ENCODE data around the gene NOL6. TPM values are rescaled to one million over a fixed set of nuclear protein-coding genes. Genes with fewer than 3 reads are reported as not detected.
"Not testable (repeated sequence)": the region's sequence is repeated elsewhere in the genome, so short reads cannot be mapped to it uniquely, and the experiment has no call there.

NOL6 gene
- total and polyA plus RNA-seq, 4 donors: 14.4 to 42.5 (median 32.1) TPM

DNA sequence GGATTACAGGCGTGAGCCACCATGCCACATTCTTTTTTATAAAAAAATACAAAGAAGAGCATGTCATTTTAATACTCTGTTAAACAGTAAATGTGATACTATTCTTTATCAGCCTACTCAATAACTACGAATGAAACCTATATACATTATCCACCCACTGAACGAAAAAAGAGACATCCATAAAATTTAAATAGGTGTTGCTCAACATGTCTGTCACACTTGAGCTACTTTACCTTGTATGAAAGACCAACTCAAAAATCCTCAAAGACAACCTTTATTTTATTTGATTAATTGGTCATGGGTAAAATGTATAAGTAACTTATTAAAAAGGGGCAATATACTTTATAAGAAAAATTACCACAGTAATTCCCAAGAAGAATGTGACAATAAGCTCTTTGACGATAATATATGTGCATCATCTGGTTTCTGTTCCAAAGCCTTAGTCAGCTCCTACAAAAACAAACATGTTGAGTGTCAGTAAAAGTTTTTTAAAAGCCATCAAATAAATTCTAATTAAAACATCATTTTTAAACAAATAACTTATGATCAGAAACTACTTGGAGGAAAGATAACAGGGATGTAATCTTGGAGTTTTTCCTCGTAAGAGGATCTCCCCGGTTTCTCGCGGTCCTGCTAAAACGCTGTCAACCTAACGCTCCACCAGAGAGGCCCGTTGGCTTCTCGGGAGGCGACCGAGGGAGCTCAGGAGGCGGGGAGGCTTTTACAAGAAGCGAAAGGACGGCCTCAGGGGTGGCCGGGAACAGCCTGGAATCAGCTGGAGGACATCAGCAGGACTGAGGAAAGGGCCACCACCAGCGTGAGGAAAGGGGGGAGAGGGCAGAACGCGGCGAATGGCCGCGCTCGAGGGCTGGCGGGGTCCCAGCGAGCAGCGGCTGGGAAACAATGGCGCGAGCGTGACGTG lies 36.8 kb upstream of the NOL6 start:
- TF ChIP-seq, protein P1, sequence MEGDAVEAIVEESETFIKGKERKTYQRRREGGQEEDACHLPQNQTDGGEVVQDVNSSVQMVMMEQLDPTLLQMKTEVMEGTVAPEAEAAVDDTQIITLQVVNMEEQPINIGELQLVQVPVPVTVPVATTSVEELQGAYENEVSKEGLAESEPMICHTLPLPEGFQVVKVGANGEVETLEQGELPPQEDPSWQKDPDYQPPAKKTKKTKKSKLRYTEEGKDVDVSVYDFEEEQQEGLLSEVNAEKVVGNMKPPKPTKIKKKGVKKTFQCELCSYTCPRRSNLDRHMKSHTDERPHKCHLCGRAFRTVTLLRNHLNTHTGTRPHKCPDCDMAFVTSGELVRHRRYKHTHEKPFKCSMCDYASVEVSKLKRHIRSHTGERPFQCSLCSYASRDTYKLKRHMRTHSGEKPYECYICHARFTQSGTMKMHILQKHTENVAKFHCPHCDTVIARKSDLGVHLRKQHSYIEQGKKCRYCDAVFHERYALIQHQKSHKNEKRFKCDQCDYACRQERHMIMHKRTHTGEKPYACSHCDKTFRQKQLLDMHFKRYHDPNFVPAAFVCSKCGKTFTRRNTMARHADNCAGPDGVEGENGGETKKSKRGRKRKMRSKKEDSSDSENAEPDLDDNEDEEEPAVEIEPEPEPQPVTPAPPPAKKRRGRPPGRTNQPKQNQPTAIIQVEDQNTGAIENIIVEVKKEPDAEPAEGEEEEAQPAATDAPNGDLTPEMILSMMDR (IDR thresholded peaks at IDR 0.05; ENCODE audit: control extremely low read depth, extremely low read depth): no peak
- Histone ChIP-seq H3K27me3 (ENCODE audit: control insufficient read depth in 3 of 3, insufficient read depth in 3 of 3, low read length in 2 of 3) (no peaks in the 10 kb centered on the region), H3K9ac (ENCODE audit: insufficient read depth in 1 of 2, low read length in 2 of 2) (peak overlapping the region; percentile 73 to 91), H3K4me3 (peak overlapping the region; percentile 74), H3K27ac (ENCODE audit: low read depth in 1 of 2, low read length in 1 of 2) (peak overlapping the region; percentile 81 to 98), H3K36me3 (ENCODE audit: control insufficient read depth in 4 of 4, insufficient read depth in 4 of 4, low read length in 4 of 4) (no peaks in the 10 kb centered on the region), H3K4me1 (ENCODE audit: control insufficient read depth in 5 of 5, insufficient read depth in 5 of 5, low read length in 5 of 5) (no peaks in the 10 kb centered on the region), H3K9me3 (ENCODE audit: control insufficient read depth in 4 of 4, insufficient read depth in 3 of 4, low read length in 3 of 4) (no peaks in the 10 kb centered on the region)
- 8% methylated on average over 32 of the region's 32 CpGs for WGBS, 2 donors
- ATAC-seq (ENCODE audit: insufficient read depth, low FRiP score) (peak; percentile 50), DNase-seq (peak; percentile 84 to 89 (median 87))

DNA sequence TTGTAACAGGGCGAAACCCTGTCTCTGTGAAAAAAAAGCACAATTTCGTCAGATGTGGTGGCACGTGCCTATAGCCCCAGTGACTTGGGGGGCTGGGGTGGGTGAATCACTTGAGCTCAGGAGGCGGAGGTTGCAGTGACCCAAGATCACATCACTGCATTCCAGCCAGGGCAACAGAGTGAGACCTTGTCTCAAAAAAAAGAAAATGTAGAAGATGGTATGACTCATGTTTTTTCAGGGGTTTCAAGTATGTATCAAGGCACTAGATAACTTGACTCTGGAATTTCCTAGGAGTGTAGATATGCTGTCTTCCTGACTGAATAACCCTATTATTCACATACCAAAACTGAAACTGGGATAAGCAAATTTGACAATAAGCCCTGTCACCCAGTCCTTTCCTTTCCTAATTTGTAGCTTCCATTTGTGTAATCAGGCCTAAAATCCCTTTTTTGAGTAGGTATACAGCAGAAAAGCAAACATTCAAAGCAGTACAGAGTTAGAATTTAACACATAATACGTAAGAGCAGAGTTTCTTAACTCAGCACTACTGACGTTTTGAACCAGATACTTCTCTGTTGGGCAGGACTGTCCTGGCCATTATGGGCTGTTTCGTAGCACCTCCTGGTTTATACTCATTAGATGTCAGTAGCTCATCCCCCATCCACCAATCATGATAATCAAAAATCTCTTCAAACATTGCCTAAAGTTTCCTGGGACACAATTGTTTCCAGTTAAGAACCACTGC lies 33.1 kb upstream of the NOL6 start:
- no peak overlapping the region for H3K27ac ChIP-seq (ENCODE audit: low read depth in 1 of 2, low read length in 1 of 2)

GRCh38 chr9:33498387-33498786 lies 24.7 kb upstream of the NOL6 start:
- Histone ChIP-seq H3K9me3 (ENCODE audit: control insufficient read depth in 4 of 4, insufficient read depth in 3 of 4, low read length in 3 of 4) (no peaks in the 10 kb centered on the region), H3K4me3 (no peak overlapping the region), H3K27me3 (ENCODE audit: control insufficient read depth in 3 of 3, insufficient read depth in 3 of 3, low read length in 2 of 3) (no peaks in the 10 kb centered on the region), H3K9ac (ENCODE audit: insufficient read depth in 1 of 2, low read length in 2 of 2) (no peak overlapping the region), H3K27ac (ENCODE audit: low read depth in 1 of 2, low read length in 1 of 2) (no peak overlapping the region), H3K36me3 (ENCODE audit: control insufficient read depth in 4 of 4, insufficient read depth in 4 of 4, low read length in 4 of 4) (no peaks in the 10 kb centered on the region), H3K4me1 (ENCODE audit: control insufficient read depth in 5 of 5, insufficient read depth in 5 of 5, low read length in 5 of 5) (no peaks in the 10 kb centered on the region)
- TF ChIP-seq, protein P1 (IDR thresholded peaks at IDR 0.05; ENCODE audit: control extremely low read depth, extremely low read depth): no peak
- no peak for ATAC-seq (ENCODE audit: insufficient read depth, low FRiP score)
- DNase-seq: peak in 1 of 3 donors; percentile 29
- 96 to 100% methylated on average over 1 of the region's 1 CpG for WGBS, 2 donors

More for the DNA sequence above, 33.1 kb upstream of the NOL6 start:
- ATAC-seq (ENCODE audit: insufficient read depth, low FRiP score): peak; percentile 80
- no peaks in the 10 kb centered on the region for H3K9me3 ChIP-seq (ENCODE audit: control insufficient read depth in 4 of 4, insufficient read depth in 3 of 4, low read length in 3 of 4)
- no peaks in the 10 kb centered on the region for H3K4me1 ChIP-seq (ENCODE audit: control insufficient read depth in 5 of 5, insufficient read depth in 5 of 5, low read length in 5 of 5)
- TF ChIP-seq, protein P1 (IDR thresholded peaks at IDR 0.05; ENCODE audit: control extremely low read depth, extremely low read depth): no peak
- no peaks in the 10 kb centered on the region for H3K36me3 ChIP-seq (ENCODE audit: control insufficient read depth in 4 of 4, insufficient read depth in 4 of 4, low read length in 4 of 4)
- 72 to 76% methylated on average over 7 of the region's 7 CpGs for WGBS, 2 donors
- H3K4me3 ChIP-seq: no peak overlapping the region
- H3K9ac ChIP-seq (ENCODE audit: insufficient read depth in 1 of 2, low read length in 2 of 2): no peak overlapping the region
- peak in 1 of 3 donors; percentile 43 for DNase-seq
- H3K27me3 ChIP-seq (ENCODE audit: control insufficient read depth in 3 of 3, insufficient read depth in 3 of 3, low read length in 2 of 3): no peaks in the 10 kb centered on the region

- H3K36me3 ChIP-seq (ENCODE audit: control insufficient read depth in 4 of 4, insufficient read depth in 4 of 4, low read length in 4 of 4); H3K27me3 ChIP-seq (ENCODE audit: control insufficient read depth in 3 of 3, insufficient read depth in 3 of 3, low read length in 2 of 3); H3K9ac ChIP-seq (ENCODE audit: insufficient read depth in 1 of 2, low read length in 2 of 2); H3K9me3 ChIP-seq (ENCODE audit: control insufficient read depth in 4 of 4, insufficient read depth in 3 of 4, low read length in 3 of 4); H3K4me1 ChIP-seq (ENCODE audit: control insufficient read depth in 5 of 5, insufficient read depth in 5 of 5, low read length in 5 of 5); H3K4me3 ChIP-seq; DNase-seq; ATAC-seq (ENCODE audit: insufficient read depth, low FRiP score); H3K27ac ChIP-seq (ENCODE audit: low read depth in 1 of 2, low read length in 1 of 2): not testable (repeated sequence)
- WGBS, 2 donors: 46 to 77% methylated on average over 2 of the region's 2 CpGs
Measured at GRCh38 chr9:33493819-33494218, 20.1 kb upstream of the NOL6 start.

Data from lung (tissue), 12 donors.